Smooth muscle cell of the brain vasculature (primary cell): ENCODE results near the gene EHMT1.

ENCODE experiments used
- DNase-seq: peaks from one replicate; pipeline ENCODE4 v3.0.0-alpha.2; 2012; ENCODE audit warnings: low read depth, low spot score

EHMT1 gene

GRCh38 chr9:137672907-137673791, 54.3 kb downstream of the EHMT1 start:
- peak; percentile 68 for DNase-seq

GRCh38 chr9:137673886-137674285, 55.1 kb downstream of the EHMT1 start:
- DNase-seq: no peak

- no peak for DNase-seq
These were observed 55.6 kb downstream of the EHMT1 start for GRCh38 chr9:137674307-137674975.

GRCh38 chr9:137674976-137675320, 56.1 kb downstream of the EHMT1 start:
- DNase-seq: no peak

- DNase-seq: no peak
These were observed 58.2 kb downstream of the EHMT1 start for GRCh38 chr9:137676998-137677397.

GRCh38 chr9:137678202-137678601, 59.4 kb downstream of the EHMT1 start:
- DNase-seq: no peak

GRCh38 chr9:137679249-137679648, 60.4 kb downstream of the EHMT1 start:
- no peak for DNase-seq

- no peak for DNase-seq
These were observed 61.0 kb downstream of the EHMT1 start for GRCh38 chr9:137679695-137680305.

- DNase-seq: no peak
These were observed 61.9 kb downstream of the EHMT1 start for GRCh38 chr9:137680444-137681358.

GRCh38 chr9:137682428-137683105, 63.8 kb downstream of the EHMT1 start:
- DNase-seq: no peak

GRCh38 chr9:137683262-137683864, 64.6 kb downstream of the EHMT1 start:
- DNase-seq: no peak

- DNase-seq: no peak
These were observed 66.4 kb downstream of the EHMT1 start for GRCh38 chr9:137685035-137685740.

- DNase-seq: no peak
These were observed 67.1 kb downstream of the EHMT1 start for GRCh38 chr9:137685741-137686420.

GRCh38 chr9:137688261-137688660, 69.5 kb downstream of the EHMT1 start:
- DNase-seq: no peak

GRCh38 chr9:137688725-137689124, 69.9 kb downstream of the EHMT1 start:
- no peak for DNase-seq

GRCh38 chr9:137689745-137690529, 71.1 kb downstream of the EHMT1 start:
- peak; percentile 21 for DNase-seq

- DNase-seq: no peak
These were observed 72.3 kb downstream of the EHMT1 start for GRCh38 chr9:137690930-137691645.
